Activated T-helper 1 cell treated with anti-CD3 and anti-CD28 coated beads, Interleukin-12 subunit alpha, Interleukin-12 subunit beta, Interleukin-2, Interleukin-4 antibody, amounts not matched to agents 30 ng/mL and 10 ng/mL and 1 ng/mL, durations not matched to agents 14 hours and 24 hours and 36 hours (primary cell): ENCODE data around the gene OTOP2. TPM values are rescaled to one million over a fixed set of nuclear protein-coding genes. Genes with fewer than 3 reads are reported as not detected.
A peak's percentile ranks its signal among the peaks of the same experiment; 100 is the strongest.
"Not testable (repeated sequence)": the region's sequence is repeated elsewhere in the genome, so short reads cannot be mapped to it uniquely, and the experiment has no call there.

ENCODE experiments used
- DNase-seq: peaks from one replicate; pipeline ENCODE4 v3.0.0; 2021; ENCODE audit warnings: low spot score
- H3K27ac Mint-ChIP-seq: one replicate; pipeline ENCODE4 v1.8.0; 2021; ENCODE audit warnings: mild to moderate bottlenecking, mixed read lengths
- H3K27me3 Mint-ChIP-seq: one replicate; pipeline ENCODE4 v1.8.0; 2022; ENCODE audit warnings: mild to moderate bottlenecking, moderate library complexity, mixed read lengths; ENCODE audit not compliant: insufficient read depth
- H3K36me3 Mint-ChIP-seq: one replicate; pipeline ENCODE4 v1.8.0; 2021; ENCODE audit warnings: low read depth, mixed read lengths
- H3K4me1 Mint-ChIP-seq: one replicate; pipeline ENCODE4 v1.8.0; 2021; ENCODE audit warnings: low read depth, mixed read lengths
- H3K4me3 Mint-ChIP-seq: one replicate; pipeline ENCODE4 v1.8.0; 2021; ENCODE audit warnings: mild to moderate bottlenecking, moderate library complexity, mixed read lengths
- H3K9me3 Mint-ChIP-seq: one replicate; pipeline ENCODE4 v1.8.0; 2021; ENCODE audit warnings: mixed read lengths
- intact Hi-C: fragments of 100-400 bp; cut with micrococcal nuclease; formaldehyde crosslinking; loops from one replicate; pipeline ENCODE4 v1.15.1; 2024
- total RNA-seq: library from RNA; stranded (reverse); gene quantifications from 2 replicates; pipeline ENCODE4 v1.2.3, GENCODE V29; 2022

OTOP2 gene
- total RNA-seq, 1 donor from 2014 or later, result not detected

GRCh38 chr17:74981318-74981978, 57.4 kb downstream of the OTOP2 start:
- H3K4me1 Mint-ChIP-seq, result peaks cover 12% of the 10 kb centered on the region
- H3K4me3 Mint-ChIP-seq, result peak overlapping the region; percentile 89
- H3K27me3 Mint-ChIP-seq, result peaks cover 55% of the 10 kb centered on the region
- no peaks in the 10 kb centered on the region for H3K36me3 Mint-ChIP-seq
- intact Hi-C loops, result loop anchor here (5.0 to 10.0 kb wide), 2 partner anchors 106 to 423 kb away; partner anchors contain the start of genes GRB2 and SLC16A5
- no peaks in the 10 kb centered on the region for H3K9me3 Mint-ChIP-seq
- no peak for DNase-seq
- H3K27ac Mint-ChIP-seq, result peak overlapping the region; percentile 74

GRCh38 chr17:74981979-74982662, 58.0 kb downstream of the OTOP2 start:
- peaks cover 61% of the 10 kb centered on the region for H3K27me3 Mint-ChIP-seq
- peak overlapping the region; percentile 74 for H3K27ac Mint-ChIP-seq
- no peaks in the 10 kb centered on the region for H3K36me3 Mint-ChIP-seq
- peaks cover 17% of the 10 kb centered on the region for H3K4me1 Mint-ChIP-seq
- intact Hi-C loops, result loop anchor here (1.0 to 10.0 kb wide), 3 partner anchors 10 to 423 kb away; partner anchors contain the start of genes GRB2, HID1 and SLC16A5
- peak; percentile 79 for DNase-seq
- no peaks in the 10 kb centered on the region for H3K9me3 Mint-ChIP-seq
- H3K4me3 Mint-ChIP-seq, result peak overlapping the region; percentile 89

- H3K27ac Mint-ChIP-seq, H3K9me3 Mint-ChIP-seq, H3K36me3 Mint-ChIP-seq, DNase-seq: not testable (repeated sequence)
- Mint-ChIP-seq H3K27me3 (peaks cover 63% of the 10 kb centered on the region), H3K4me1 (peaks cover 20% of the 10 kb centered on the region), H3K4me3 (peak overlapping the region; percentile 47)
- intact Hi-C loops, result loop anchor here (1.0 to 10.0 kb wide), 3 partner anchors 10 to 422 kb away; partner anchors contain the start of genes GRB2, HID1 and SLC16A5
Measured at GRCh38 chr17:74982663-74983313, 58.7 kb downstream of the OTOP2 start.

Other genes with a start within 250 kb of the OTOP2 start
- gene CD300LF, start 211.3 kb upstream of the OTOP2 start, total RNA-seq, result not detected in 2 replicates
- 6.0 and 6.1 TPM in 2 replicates for gene RAB37, start 187.0 kb upstream of the OTOP2 start, total RNA-seq
- 142 and 153 TPM in 2 replicates for gene NHERF1, start 175.6 kb upstream of the OTOP2 start, total RNA-seq
- 69.0 and 70.8 TPM in 2 replicates for gene NAT9, start 147.9 kb upstream of the OTOP2 start, total RNA-seq
- 0.02 and 0.34 TPM in 2 replicates for gene GRIN2C, start 64.4 kb upstream of the OTOP2 start, total RNA-seq
- 20.1 and 21.5 TPM in 2 replicates for gene FDXR, start 51.3 kb upstream of the OTOP2 start, total RNA-seq
- not detected in 2 replicates for gene FADS6, start 30.6 kb upstream of the OTOP2 start, total RNA-seq
- gene USH1G, start 1.0 kb upstream of the OTOP2 start, total RNA-seq, result not detected in 2 replicates
- gene OTOP3, start 11.6 kb downstream of the OTOP2 start, total RNA-seq, result not detected in 2 replicates
- 0.29 and 0.31 TPM in 2 replicates for gene HID1, start 48.5 kb downstream of the OTOP2 start, total RNA-seq
- 1.1 and 1.3 TPM in 2 replicates for gene CDR2L, start 63.4 kb downstream of the OTOP2 start, total RNA-seq
- 77.8 and 78.1 TPM in 2 replicates for gene MRPL58, start 88.4 kb downstream of the OTOP2 start, total RNA-seq
- gene ATP5PD, start 122.7 kb downstream of the OTOP2 start, total RNA-seq, result 152 and 165 TPM in 2 replicates
- 21.2 and 22.6 TPM in 2 replicates for gene KCTD2, start 123.0 kb downstream of the OTOP2 start, total RNA-seq
- gene SLC16A5, start 163.7 kb downstream of the OTOP2 start, total RNA-seq, result 5.5 and 7.2 TPM in 2 replicates
- gene ARMC7, start 185.7 kb downstream of the OTOP2 start, total RNA-seq, result 11.6 and 13.0 TPM in 2 replicates
- gene NT5C, start 207.5 kb downstream of the OTOP2 start, total RNA-seq, result 80.0 and 80.1 TPM in 2 replicates
- 271 and 299 TPM in 2 replicates for gene JPT1, start 230.2 kb downstream of the OTOP2 start, total RNA-seq